GM19452 (cell line): ENCODE results near the gene INPP5E.

Source experiments
- ATAC-seq: cut with Tn5 transposase; IDR thresholded peaks from one replicate; pipeline ENCODE4 v1.9.1; 2021; ENCODE audit not compliant: unreplicated experiment

Gene INPP5E

DNA sequence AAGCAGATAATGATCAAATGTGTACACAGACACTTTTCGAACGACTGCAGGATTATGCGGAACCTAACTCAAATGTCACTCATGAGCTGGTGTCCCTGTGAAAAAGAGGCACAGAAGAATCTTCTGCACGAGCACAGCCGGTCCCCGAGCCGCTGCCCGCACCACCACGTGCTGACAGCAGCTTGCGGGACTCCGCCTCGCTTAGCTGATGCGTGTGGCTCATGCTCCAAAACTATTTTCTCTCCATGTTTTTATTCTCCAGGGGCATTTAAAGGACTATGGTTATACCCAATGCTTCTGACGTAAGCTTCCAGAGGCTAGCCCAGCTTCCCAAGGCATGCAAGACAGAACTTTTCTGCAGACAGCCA, 33.7 kb upstream of the INPP5E start:
- no peak for ATAC-seq

- no peak for ATAC-seq
These were observed 33.2 kb upstream of the INPP5E start for GRCh38 chr9:136472640-136473353.

- no peak for ATAC-seq
These were observed 32.3 kb upstream of the INPP5E start for GRCh38 chr9:136471802-136472487.

DNA sequence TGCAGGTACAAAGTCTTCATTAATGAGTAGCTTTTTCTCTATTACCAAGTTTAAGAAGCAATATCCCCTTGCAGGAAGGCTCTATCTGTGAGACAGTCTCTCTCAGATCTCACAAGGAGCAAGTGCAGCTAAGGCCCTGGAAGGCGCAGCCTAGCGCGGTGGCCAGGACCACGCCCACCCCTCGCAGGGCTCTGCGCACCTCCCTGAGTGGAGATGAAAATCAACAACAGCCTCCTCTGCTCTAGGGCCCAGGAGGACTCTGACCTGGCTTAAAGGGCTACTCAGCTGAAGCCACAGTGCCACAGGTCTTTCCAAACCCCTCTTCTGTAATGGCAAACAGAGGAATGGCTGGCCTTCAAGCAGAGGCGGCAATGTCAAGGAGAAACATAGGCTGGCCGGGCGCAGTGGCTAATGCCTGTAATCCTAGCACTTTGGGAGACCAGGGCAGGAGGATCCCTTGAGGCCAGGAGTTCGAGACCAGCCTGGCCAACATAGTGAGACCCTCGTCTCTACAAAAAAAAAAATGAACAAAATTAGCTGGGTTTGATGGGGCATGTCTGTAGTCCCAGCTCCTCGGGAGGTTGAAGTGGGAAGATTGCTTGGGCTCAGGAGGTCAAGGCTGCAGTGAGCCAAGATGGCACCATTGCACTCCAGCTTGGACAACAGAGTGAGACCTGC, 31.3 kb upstream of the INPP5E start:
- ATAC-seq: no peak

- no peak for ATAC-seq
These were observed 30.7 kb upstream of the INPP5E start for GRCh38 chr9:136470356-136470755.

GRCh38 chr9:136467766-136468165, 28.1 kb upstream of the INPP5E start:
- ATAC-seq: no peak

- no peak for ATAC-seq
These were observed 26.5 kb upstream of the INPP5E start for GRCh38 chr9:136466155-136466541.

DNA sequence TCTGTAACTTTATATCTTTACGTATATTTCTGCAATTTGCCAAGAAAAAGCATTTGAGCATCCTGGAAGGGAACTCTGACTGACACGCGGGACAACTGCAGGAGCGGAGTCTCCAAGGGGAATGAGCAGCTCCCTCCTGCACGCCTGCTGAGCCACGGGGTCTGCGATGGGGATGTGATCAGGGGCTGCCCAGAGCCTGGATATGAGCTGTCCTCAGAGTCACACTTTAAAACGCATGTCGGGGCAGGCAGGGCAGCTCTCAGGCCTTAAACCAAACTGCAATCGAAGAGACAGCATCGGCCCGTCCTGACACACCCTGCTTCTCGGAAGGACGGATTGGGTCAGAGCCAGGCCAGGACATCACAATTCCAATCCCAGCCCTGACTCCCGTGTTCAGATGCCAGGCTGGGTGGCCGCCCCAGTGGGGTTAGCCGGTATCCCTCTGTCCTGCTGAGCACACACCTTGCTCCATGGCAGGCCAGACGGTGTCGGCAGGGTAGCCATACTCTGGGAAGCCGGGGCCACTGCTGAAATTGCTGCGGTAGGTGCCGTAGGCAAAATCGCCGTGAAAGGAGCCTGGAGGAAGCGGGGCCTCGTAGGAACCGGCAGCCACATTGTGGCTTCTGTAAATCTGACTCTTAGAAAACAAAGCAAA, 26.0 kb upstream of the INPP5E start:
- no peak for ATAC-seq

GRCh38 chr9:136464241-136464640, 24.6 kb upstream of the INPP5E start:
- no peak for ATAC-seq

- no peak for ATAC-seq
These were observed 23.9 kb upstream of the INPP5E start for GRCh38 chr9:136463578-136463977.

- no peak for ATAC-seq
These were observed 23.0 kb upstream of the INPP5E start for GRCh38 chr9:136462664-136463063.

DNA sequence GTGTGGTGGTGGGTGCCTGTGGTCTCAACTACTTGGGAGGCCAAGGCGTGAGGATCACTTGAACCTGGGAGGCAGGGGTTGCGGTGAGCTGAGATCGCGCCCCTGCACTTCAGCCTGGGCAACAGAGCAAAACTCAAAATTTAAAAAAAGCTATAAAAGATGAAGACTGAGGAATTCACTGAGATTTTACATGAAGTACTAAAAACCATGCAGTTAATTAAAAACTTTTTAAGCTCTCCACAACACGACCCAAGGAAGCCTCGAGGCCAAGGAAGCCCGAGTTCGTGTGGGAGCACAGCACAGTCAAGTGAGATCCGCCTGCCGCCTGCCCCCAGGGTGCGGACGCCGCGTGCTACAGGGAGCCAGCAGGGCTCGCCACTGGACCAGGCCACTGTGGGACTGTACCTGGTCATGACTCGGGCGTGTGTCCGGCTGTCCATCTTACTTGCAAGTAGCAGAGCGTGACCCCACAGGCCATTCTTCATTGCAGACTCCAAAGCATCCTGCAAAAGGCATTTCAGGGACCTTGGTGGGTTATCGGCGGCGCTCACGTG, 21.2 kb upstream of the INPP5E start:
- no peak for ATAC-seq

- ATAC-seq: no peak
These were observed 19.8 kb upstream of the INPP5E start for GRCh38 chr9:136459425-136459824.

GRCh38 chr9:136457326-136457725, 17.7 kb upstream of the INPP5E start:
- ATAC-seq: no peak

GRCh38 chr9:136456258-136456657, 16.6 kb upstream of the INPP5E start:
- ATAC-seq: no peak

DNA sequence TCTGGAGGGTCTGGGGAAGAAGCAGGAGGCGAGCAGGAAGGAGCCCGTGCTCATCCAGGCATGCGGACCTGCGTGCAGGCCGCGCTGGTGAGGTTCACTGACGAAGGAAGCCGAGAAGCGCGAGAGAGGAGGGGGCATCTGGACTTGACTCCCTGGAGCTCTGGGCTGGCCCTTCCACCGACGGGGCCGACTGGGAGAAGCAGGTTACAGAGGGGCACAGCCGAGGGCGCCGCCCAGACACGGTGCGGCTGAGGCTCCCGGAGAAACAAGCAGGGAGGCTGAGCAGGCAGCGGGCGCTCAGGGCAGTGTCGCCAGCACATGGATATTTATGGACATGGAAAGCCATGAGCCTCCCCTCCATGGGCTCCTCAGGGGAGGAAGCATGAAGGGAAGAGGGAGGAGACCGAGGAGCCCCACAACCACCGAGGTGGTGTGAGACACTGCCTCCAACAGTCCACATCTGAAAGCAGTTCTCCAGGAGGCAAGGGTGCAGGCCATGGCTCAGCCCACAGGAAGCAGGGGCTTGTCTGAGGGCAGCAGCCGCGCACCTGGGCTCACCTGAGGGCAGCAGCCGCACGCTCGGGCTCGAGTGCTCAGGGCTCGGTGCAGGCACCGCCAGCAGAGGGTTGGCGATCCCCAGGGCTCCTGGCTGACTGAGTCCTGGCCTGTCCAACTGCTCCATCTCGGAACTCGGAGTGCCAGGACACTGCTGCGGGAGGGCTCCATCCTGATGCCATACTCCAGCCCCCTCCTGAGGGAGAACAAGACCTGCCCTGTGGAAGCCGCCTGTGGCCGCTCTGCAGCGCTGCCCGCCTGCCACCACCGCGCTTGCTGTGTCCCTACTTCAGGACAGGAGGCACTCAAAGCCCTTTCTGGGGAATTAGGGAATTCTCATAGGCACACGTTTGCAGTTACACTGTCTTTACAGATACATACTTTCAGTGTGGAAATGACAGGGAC, 15.7 kb upstream of the INPP5E start:
- ATAC-seq: no peak

DNA sequence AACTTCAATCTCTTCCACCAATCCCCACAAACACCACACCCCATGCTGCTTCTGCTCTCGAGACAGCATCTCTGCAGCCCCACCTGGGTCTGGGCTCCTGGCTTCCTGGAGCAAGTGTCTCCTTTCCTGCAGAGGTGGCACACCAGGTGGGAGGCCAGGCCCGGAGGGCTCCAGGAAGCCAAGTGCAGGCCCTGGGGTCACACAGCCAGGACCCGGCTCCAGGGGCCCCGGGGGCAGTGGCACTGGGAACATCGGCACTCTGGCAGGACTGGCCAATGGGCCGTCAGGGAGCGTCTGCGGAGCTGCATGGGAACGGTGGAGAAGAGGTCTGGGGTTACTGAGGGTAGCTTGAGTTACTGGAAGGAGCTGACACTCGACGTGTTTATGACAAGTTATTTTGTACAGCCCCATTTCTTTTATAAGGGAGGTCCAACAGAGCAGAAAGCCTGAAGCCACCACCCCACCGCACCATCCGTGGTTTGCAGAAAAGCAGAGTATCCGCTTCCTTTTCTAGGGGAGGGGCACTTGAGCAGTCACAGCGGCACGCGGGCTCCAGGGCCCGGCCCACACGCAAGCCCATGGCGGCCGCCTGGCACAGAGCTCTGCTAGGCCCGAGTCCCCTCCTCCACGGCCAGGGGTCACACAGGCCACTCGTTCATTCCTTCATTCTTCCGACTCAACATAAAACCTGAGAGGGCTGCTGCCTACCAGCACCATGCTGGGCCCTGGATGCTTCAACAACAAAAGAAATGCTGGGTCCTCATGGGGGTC, 14.6 kb upstream of the INPP5E start:
- no peak for ATAC-seq

DNA sequence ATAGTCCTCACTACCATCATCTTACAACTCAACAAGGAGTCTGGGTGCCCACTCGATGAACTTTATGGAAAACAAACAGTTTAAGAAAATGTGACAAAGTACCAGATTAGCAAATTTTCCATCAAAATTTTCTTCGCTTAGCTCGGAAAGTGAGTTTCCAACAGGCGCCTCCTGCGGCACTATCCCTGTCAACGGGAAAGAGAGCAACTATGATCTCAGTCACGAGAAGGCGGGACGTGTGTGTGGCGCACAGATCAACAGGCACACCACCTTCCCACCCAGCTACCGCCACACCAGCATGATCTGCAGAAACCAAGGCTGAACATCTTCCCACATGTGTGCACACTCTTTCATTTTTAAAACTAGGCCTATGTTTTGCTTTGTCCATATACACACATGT, 13.7 kb upstream of the INPP5E start:
- no peak for ATAC-seq

- ATAC-seq: no peak
These were observed 11.7 kb upstream of the INPP5E start for GRCh38 chr9:136451221-136451877.
